GM19324 (cell line): ENCODE data around the gene GIPC3.

Experiments used
- ATAC-seq: cut with Tn5 transposase; IDR thresholded peaks from one replicate; pipeline ENCODE4 v1.9.1; 2021; ENCODE audit warnings: mild to moderate bottlenecking, moderate library complexity; ENCODE audit not compliant: unreplicated experiment, low FRiP score

The GIPC3 gene, protein sequence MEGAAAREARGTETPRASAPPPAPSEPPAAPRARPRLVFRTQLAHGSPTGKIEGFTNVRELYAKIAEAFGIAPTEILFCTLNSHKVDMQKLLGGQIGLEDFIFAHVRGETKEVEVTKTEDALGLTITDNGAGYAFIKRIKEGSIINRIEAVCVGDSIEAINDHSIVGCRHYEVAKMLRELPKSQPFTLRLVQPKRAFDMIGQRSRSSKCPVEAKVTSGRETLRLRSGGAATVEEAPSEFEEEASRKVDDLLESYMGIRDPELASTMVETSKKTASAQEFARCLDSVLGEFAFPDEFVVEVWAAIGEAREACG

DNA sequence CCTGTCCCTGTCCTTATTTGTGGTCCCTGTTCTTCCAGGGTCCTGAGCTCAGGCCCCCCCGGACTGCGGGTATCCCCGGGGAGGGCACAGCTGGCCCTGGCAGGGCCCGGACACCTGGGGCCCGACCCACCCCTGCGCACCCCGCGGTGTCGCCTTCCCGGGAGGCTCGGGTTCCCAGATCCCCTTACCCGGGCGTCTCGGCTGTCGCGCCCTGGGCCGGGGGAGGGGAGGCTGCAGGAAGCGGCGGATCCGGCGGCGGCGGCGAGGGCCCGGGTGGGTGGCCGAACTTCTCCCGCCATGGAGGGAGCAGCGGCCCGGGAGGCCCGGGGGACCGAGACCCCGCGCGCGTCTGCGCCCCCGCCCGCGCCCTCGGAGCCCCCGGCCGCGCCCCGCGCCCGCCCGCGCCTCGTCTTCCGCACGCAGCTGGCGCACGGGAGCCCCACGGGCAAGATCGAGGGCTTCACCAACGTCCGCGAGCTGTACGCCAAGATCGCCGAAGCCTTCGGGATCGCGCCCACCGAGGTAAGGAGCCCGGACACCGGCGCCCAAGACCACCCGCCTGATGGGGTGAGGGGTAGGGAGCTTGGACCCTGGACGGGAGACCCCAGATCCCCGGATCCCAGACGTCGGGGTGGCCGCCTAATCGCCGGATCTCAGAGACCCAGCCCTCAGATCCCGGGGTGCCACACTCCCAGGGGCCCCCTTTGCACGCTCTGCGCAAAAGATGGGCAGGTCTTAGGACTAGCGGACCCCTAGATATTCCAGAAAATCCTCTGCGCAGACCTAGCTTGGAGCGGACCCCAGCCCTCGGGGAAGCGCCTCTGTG is at the start of gene GIPC3:
Gene GIPC3 (plus strand): TSS at position 178 of the 826 bp plus-strand sequence. CDS start 120 bp downstream, at position 298.
- ATAC-seq = no peak

DNA sequence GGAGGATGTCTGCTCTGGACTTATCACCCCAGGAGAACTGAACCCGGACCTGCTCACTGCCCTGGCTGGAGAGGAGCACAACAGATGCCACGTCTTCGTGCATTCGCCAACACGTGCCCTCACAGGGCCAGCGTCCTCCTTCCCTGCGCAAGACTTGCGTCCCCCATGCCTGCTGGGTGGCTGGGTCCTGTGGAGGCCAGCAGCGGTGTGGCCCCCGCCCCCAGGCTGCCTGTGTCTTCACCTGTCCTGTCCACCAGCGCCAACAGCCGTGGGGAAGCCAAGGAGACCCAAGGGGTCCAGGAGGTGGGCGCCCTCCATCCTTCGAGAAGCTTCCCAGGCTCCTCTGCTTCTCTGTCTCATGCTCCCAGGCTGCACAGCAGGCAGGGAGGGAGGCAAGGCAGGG is 49.7 kb upstream of the GIPC3 start:
- no peak for ATAC-seq

DNA sequence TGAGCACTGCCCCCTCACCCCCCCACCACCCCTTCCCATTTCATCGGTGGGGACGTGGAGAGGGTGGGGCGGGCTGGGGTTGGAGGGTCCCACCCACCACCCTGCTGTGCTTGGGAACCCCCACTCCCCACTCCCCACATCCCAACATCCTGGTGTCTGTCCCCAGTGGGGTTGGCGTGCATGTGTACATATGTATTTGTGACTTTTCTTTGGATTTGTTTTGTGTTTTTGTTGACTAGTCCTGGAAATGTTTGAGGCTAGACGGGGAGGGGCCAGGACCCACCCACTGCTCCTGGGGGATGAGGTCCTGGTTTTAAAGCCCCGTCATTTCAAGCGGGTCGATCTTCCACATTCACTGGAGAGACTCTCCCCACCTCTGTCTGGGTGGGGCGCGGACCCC is 49.3 kb upstream of the GIPC3 start:
- ATAC-seq = no peak

DNA sequence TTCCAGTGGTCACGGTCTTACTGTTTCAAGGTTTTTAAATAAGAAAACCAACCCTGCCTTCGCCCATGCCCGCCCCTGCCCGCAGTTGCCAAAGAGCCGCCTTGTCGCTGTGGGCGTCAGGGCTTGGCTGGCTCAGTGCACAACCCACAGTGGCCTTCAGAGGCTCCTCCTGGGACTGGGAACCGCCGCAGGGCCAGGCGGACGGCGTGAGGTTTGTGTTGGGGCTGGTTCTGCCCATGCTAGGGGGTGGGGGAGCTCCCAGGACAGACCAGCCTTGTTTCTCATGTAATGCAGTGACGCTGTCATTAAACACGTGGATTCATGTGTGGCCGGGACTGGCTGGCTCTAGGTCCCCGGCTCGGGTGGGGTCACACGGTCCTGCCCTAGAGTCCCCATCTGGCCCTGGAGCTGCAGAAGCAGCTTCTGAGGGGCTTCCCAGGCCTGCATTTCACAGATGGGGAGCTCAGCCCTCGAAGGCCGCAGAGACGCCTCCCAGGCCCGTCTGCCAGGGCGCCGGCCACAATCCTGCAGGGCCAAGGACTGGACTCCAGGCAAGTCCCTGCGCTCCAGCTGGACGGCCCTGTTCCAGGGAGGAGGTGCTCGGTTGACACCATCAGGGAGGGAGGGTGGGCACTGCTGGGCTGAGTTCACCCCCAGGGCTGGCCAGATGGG is 48.7 kb upstream of the GIPC3 start:
- no peak for ATAC-seq

DNA sequence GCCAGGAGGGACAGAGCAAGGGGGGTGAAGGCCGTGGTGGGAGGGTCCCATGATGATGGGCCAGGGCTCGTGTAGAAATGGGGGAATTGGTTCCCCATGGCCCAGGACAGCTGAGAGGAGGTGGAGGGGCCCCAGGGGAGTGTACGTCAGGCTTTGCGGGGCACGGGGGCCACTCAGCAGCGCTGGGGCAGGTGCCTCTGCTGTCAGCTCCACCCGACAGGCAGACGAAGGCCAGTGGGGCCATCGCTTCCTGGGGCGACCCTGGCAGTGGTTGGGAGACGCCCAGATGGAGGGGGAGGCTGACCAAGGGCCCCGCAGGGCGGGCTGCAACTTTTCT is 48.2 kb upstream of the GIPC3 start:
- no peak for ATAC-seq

DNA sequence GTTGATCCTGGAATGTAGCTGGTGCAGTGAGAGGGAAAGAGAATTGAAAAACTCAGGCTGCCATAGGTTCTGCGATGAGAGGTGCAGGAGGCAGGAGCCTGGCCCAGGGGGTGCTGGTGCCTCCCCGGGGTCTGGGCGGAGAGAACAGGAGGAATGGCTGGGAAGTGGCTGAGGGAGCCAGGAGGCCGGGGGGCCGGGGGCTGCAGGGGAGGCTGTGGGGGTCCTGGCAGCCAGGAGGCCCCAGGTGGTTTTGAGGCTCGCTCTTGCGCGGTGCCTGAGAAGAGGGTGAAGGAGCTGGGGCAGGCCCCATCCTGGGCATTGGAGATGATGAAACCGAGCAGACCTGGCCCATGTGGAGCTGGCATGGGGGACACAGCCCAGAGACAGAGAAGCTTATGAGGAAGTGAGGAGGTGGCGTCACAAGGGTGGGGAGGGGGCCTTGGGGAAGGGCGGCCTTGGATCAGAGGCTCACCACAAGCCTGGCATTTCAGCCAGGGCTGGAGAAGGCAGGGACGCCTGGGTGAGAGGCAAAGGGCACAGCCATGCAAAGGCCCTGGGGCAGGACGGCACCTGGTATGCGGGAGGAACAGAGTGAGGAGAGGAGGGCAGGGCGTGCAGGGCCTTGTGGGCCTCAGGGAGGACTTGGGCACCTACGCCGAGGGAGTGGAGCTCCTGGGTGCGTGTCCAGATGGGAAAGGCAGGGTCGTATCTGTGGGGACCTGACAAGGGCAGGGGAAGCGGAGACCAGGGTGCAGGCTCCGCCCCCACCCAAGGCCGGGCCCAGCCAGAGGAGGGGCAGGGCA is 47.6 kb upstream of the GIPC3 start:
- no peak for ATAC-seq

DNA sequence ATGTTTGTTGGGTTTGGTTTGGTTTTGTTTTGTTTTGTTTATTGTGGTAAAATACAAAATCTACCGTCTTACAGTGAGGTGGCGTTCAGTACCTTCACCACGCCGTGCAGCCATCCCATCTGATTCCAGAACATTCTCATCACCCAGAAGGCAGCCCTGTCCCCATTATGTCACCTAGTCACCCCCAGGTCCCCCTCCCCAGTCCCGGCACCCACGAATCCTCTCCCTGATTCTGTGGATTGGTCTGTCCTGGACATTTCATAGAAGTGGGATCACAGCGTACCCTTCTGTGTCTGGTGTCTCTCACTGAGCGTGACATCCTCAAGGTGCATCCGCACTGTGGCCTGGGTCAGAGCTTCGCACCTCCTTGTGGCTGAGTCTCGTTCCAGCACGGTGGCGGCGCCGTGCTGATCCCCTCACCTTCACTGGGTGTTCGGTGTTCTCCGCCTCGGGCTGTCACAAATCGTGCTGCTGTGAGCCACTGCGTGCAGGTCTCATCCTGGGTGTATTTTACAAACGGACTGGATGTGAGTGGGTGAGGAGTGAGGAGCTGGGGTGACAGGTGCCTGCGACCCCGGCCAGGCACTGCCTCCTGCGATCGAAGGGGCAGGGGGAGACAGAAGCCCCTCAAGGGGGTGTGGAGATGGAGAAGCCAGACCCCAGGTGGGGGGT is 46.9 kb upstream of the GIPC3 start:
- ATAC-seq = no peak

DNA sequence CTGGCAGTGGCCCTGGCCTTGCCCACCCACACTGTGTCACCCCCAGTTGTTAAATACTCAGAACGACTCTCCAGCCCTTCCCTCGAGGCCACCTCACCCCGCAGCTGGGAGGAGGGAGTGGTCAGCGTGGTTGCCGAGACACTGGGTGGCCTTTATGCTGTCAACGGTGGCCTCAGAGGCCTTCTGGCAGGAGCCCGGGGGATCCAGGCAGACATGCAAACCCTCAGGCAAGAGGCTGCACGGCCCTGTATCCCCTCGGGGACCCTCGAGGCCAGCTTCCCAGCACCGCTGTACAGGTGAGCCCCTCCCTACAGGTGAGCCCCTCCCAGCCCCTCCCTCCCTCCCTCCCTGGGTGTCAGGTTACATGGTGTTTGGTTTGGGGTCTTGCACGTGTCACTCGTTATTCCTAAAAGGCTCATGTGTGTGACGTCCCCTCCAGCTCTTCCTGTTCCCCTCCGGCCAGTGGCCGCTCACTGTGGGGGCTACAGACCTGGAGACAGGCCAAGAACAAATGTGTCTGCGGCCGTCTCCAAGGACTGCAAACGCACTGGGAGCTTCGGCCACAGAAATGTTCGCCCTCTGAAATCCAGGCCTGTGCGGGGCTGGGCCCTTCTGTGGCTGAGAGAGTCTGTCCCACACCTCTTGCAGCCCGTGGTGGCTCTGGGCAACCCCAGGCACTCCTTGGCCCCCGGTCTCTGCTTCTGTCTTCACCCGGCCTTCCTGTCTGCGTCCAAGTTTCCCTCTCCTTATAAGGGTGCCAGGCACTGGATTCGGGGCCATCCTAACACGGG is 46.1 kb upstream of the GIPC3 start, which contains the start of gene TEKTIP1:
Gene TEKTIP1 (plus strand): TSS at position 210 of the 791 bp plus-strand sequence. CDS start 4 bp downstream, at position 214.
- ATAC-seq = no peak

DNA sequence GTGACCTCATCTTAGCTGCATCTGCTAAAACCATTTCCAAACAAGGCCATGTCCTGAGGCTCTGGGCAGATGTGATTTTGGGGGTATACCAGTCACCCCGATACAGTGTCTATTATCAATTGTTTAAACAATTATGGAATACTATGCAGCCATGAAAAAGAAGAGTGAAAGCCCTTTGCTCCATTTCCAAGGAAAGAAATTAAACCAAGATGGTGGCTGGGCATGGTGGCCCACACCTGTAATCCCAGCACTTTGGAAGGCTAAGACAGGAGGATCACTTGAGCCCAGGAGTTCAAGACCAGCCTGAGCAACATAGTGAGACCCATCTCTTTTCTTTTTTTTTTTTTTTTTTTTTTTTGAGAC is 45.5 kb upstream of the GIPC3 start:
- no peak for ATAC-seq

DNA sequence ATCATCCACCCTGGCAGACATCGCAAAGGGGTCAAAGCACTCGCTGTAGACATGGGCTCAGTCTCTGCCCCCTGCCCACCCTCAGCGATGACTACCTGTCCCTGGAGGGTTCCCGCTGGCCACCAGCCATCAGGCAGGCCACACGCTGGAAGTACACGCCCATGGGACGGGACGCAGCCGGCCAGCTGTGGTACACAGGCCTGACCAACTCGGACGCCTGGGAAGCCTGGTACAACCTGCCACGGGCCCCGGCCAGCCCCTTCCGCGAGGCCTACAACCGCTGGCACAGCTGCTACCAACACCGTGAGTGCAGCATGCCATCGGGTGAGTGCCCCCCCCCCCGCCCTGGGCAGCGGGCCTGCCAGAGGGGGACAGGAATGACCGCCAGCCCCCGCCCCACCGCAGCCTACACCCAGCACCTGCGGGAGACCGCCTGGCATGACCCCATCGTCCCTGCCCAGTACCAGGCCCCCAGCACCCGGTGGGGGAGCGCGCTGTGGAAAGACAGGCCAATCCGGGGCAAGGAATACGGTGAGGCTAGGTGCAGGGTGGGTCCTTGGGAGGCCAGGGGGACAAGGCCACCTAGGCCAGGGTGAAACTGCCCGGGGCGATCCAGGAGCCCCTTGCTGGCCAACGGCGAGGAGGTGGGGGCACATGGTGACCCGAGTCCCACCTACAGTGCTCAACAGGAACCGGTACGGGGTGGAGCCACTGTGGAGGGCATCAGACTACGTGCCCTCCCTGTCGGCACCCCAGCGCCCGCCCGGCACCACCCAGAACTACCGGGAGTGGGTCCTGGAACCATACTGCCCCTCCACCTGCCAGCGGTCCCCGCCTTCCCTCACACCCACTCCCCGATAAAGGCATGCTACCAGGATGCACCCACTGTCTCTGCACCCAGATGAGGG is 41.9 kb upstream of the GIPC3 start:
- no peak for ATAC-seq

DNA sequence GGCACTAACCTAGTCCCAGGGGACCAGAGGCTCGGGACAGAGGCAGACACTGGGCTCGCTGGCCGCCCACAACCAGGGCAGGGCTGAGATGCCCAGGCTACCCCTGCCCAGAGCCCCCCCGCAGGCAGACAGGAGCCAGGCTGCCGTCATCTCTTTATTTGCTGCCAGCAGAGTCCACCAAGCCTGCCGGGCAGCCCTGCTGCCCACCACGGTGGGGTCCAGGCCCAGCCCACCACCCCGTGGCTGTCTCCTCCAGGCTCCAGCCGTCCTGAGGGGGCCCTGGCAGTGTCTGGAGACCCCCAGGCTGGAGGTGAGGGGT is 41.3 kb upstream of the GIPC3 start:
- ATAC-seq = no peak

DNA sequence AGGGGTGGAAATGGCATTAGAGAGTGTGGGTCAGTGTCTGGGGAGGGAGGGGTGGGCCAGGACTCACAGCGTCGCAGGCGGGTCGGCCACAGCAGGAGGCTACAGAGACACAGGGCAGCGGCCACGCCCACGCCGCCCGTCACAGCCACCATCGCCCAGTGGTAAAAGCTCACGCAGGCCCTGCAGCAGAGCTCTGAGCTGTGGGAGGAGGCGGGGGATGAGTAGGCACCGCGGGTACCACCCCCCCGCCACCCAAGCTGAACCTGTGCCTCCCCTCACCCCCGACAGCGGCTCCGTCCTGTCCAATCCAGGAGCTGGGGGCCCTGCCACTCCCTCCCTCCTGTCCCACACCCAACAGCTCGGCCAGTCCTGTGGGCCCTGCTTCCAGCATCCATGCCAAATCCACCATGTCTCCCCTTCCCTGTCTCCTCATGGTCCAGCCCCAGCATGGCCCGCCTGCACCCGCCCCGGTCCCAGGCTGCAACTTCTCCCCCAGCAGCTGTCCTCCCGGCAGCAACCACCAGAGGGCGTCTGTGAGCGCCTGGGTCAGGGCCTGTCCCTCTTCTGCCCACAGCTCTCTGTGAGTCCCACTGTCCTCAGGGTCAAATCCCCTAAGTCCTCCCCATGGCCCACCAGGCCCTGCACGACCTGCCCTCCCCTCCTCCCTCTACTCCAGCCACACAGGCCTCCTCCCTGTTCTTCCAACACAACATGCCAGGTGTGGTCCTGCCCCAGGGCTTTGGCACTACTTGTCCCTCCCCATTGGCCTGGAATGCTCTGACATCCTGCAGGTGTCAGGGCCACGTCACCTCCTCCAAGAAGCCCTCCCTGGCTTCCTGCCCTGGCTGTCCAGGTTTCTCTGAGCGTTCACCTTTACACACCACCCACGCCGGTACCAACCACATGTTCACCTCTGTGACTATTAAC is 40.3 kb upstream of the GIPC3 start:
- no peak for ATAC-seq

DNA sequence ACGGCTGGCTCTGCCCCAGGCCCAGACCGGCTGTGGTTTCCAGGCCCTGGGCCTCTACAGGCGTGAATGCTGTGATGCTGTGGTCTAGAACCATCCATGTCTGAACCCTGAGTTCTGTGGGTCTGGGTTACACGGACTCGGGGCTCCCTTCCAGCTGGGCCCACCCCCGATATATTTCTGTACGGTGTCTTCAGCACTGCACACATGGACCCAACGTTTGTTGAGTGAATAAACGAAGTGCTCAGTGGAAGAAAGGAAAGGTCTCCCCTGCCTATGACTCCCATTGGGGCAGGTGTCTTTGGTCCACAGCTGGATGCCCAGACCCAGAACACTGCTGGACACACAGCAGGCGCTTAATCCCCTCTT is 39.6 kb upstream of the GIPC3 start:
- no peak for ATAC-seq

DNA sequence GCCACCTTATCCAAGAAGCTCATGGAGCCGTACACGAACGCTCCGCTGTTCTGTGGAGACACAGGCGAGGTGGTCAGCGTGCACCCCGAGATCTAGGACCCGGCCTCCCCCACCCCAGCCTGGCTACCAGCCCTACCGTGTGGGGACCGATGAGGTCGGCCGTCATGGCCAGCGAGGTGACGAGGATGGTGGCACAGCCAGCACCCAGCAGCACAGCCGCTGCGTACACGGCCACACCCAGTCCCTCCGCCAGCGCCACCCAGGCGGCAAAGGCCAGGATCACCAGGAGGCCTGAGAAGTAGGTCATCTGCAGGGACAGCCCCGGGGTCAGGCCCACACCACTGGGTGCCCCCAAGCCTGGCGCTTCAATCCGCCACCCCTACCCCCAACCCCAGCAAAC is 39.2 kb upstream of the GIPC3 start:
- ATAC-seq = no peak

DNA sequence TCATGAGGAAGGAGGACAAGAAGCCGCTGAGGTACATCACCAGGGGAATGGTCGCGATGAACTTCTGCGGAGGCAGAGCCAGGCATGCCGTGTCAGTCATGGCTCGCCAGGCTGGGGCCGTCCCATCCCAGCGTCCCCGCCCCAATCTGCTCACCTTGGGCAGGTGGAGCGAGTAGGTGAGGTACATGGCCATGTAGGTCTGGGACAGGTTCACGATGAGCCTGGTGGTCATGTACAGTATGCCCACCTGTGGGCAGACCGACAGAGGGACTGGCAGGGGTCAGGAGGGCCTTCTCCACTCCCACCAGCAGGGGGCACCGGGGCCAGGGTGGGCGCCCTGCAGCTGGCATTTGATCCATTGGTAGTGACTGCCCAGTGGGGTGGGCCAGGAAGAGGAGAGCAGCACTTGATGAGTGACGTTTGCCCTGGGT is 38.0 kb upstream of the GIPC3 start:
- ATAC-seq = no peak

DNA sequence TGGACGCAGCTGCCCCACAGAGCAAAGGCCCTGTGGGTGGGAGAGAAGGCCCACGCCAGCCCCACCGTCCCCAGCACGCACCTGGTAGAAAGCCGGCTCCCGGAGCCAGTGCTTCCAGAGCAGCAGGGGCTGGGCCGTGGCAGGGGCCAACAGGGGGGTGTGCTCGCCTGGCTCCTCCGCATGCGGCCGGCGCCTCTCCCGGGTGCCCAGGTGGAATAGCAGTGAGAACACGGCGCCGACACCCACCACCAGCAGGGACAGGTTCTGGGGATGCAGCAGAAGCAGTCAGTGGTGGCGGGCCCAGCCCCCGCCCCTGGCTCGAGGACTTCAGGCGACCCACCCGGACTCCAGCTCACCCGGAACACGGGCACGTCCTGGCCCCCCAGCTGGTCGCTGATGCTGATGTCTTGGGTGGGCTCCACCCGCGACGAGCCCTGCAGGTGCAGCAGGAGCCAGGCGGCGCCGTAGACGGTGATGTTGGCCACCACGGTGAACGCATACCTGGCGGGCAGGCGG is 37.5 kb upstream of the GIPC3 start:
- no peak for ATAC-seq

DNA sequence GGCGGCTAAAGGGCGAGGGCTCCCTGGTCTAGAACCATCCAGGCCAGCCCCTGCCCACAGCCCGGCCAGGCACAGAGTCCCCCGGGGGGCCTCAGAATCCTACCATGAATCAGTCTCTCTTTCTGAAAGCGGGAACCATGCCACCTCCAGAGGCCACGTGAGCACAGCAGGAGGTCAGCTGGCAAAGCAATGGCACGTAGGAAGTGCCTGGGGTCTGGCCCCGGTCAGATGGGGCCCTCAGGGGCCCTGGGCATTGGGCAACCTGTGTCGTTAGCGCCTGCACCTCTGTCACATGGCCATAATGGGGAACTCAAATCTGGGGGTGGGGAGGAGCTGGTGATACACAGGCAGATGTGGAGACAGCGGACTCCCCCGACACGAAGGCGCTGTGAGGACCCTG is 36.7 kb upstream of the GIPC3 start:
- ATAC-seq = no peak
